A549 treated with GW870086 at 1 μM for 4 hours (cell line): ENCODE measurements around the gene SNF8. TPM values are rescaled to one million over a fixed set of nuclear protein-coding genes. Genes with fewer than 3 reads are reported as not detected.

Source experiments
- total RNA-seq: library from RNA; stranded (reverse); fragments of 200-300 nt; extraction: Qiagen RNA extraction; gene quantifications from 5 replicates; pipeline ENCODE4 v1.2.3, GENCODE V29; 2022; ENCODE audit warnings: low read depth

SNF8 gene
- total RNA-seq: 294 to 355 TPM (median 316 TPM) in 5 replicates

GRCh38 chr17:48944515-48945260, at the start of gene SNF8:
Gene SNF8, minus strand, starts transcription at chr17:48944842. Its CDS starts 108 bp downstream, at chr17:48944734.

GRCh38 chr17:48908047-48908843, 36.4 kb downstream of the SNF8 start, which contains the start of gene UBE2Z:
Gene UBE2Z, plus strand, starts transcription at chr17:48908407. Its CDS starts 97 bp downstream, at chr17:48908504.

Other genes starting within 250 kb of the SNF8 start
- gene PRAC1, start 222.3 kb downstream of the SNF8 start, total RNA-seq: not detected in 5 replicates
- gene PRAC2, start 221.7 kb downstream of the SNF8 start, total RNA-seq: not detected in 5 replicates
- 1.8 to 2.3 TPM (median 2.1 TPM) in 5 replicates for gene HOXB13, start 216.1 kb downstream of the SNF8 start, total RNA-seq
- gene TTLL6, start 127.6 kb downstream of the SNF8 start, total RNA-seq: 0.74 to 1.3 TPM (median 0.95 TPM) in 5 replicates
- 62.5 to 81.6 TPM (median 75.6 TPM) in 5 replicates for gene CALCOCO2, start 113.8 kb downstream of the SNF8 start, total RNA-seq
- 506 to 704 TPM (median 555 TPM) in 5 replicates for gene ATP5MC1, start 52.1 kb downstream of the SNF8 start, total RNA-seq
- 122 to 128 TPM (median 124 TPM) in 5 replicates for gene UBE2Z, start 36.4 kb downstream of the SNF8 start, total RNA-seq
- gene GIP, start 23.8 kb upstream of the SNF8 start, total RNA-seq: 4.1 to 6.1 TPM (median 4.6 TPM) in 5 replicates
- 48.1 to 93.6 TPM (median 82.4 TPM) in 5 replicates for gene IGF2BP1, start 52.5 kb upstream of the SNF8 start, total RNA-seq
- gene B4GALNT2, start 187.9 kb upstream of the SNF8 start, total RNA-seq: 0.35 to 0.55 TPM (median 0.38 TPM) in 5 replicates